ENCODE measurements around the gene OR10R2.

Gene OR10R2

GRCh38 chr1:158516966-158517365 is 44.9 kb downstream of the OR10R2 start:
- no peak overlapping the region for H3K4me3 Mint-ChIP-seq
- H3K27ac Mint-ChIP-seq = no peak overlapping the region
- H3K27me3 Mint-ChIP-seq (ENCODE audit: low read depth, poor library complexity) = peaks cover 15% of the 10 kb centered on the region
- TF ChIP-seq CTCF (IDR thresholded peaks at IDR 0.05) = no peak
- no peaks in the 10 kb centered on the region for H3K36me3 Mint-ChIP-seq (ENCODE audit: low read depth)
- H3K9me3 Mint-ChIP-seq = no peaks in the 10 kb centered on the region
- no peaks in the 10 kb centered on the region for H3K4me1 Mint-ChIP-seq
- no peak for DNase-seq

GRCh38 chr1:158520021-158520420 is 48.0 kb downstream of the OR10R2 start:
- Mint-ChIP-seq H3K36me3 (ENCODE audit: low read depth) (peaks cover 3% of the 10 kb centered on the region), H3K9me3 (peaks cover 13% of the 10 kb centered on the region), H3K27me3 (ENCODE audit: low read depth, poor library complexity) (peaks cover 16% of the 10 kb centered on the region), H3K27ac (no peak overlapping the region), H3K4me3 (no peak overlapping the region), H3K4me1 (no peaks in the 10 kb centered on the region)
- DNase-seq = no peak
- TF ChIP-seq CTCF (IDR thresholded peaks at IDR 0.05) = no peak

- Mint-ChIP-seq H3K27ac (no peak overlapping the region), H3K36me3 (ENCODE audit: low read depth) (peaks cover 5% of the 10 kb centered on the region), H3K27me3 (ENCODE audit: low read depth, poor library complexity) (peaks cover 16% of the 10 kb centered on the region), H3K9me3 (peaks cover 19% of the 10 kb centered on the region), H3K4me1 (no peaks in the 10 kb centered on the region), H3K4me3 (no peak overlapping the region)
- no peak for DNase-seq
- TF ChIP-seq CTCF (IDR thresholded peaks at IDR 0.05) = no peak
Observed at GRCh38 chr1:158520955-158521665, 49.1 kb downstream of the OR10R2 start.

GRCh38 chr1:158521666-158522058 is 49.6 kb downstream of the OR10R2 start:
- Mint-ChIP-seq H3K36me3 (ENCODE audit: low read depth) (peaks cover 5% of the 10 kb centered on the region), H3K27ac (no peak overlapping the region), H3K4me3 (no peak overlapping the region), H3K27me3 (ENCODE audit: low read depth, poor library complexity) (peaks cover 16% of the 10 kb centered on the region), H3K9me3 (peaks cover 24% of the 10 kb centered on the region), H3K4me1 (no peaks in the 10 kb centered on the region)
- no peak for TF ChIP-seq CTCF (IDR thresholded peaks at IDR 0.05)
- DNase-seq = no peak

- Mint-ChIP-seq H3K4me1 (no peaks in the 10 kb centered on the region), H3K27ac (no peak overlapping the region), H3K4me3 (no peak overlapping the region), H3K9me3 (peaks cover 58% of the 10 kb centered on the region), H3K27me3 (ENCODE audit: low read depth, poor library complexity) (peaks cover 4% of the 10 kb centered on the region), H3K36me3 (ENCODE audit: low read depth) (peaks cover 23% of the 10 kb centered on the region)
- no peak for TF ChIP-seq CTCF (IDR thresholded peaks at IDR 0.05)
- DNase-seq = no peak
Observed at GRCh38 chr1:158527190-158527815, 55.3 kb downstream of the OR10R2 start.

Data from nephron progenitor cell (in vitro differentiated cells).